Kidney epithelial cell (primary cell): Measurements from ENCODE around the gene AGAP3. TPM values are rescaled to one million over a fixed set of nuclear protein-coding genes. Genes with fewer than 3 reads are reported as not detected.
A peak's percentile ranks its signal among the peaks of the same experiment; 100 is the strongest.

Experiments used
- DNase-seq: peaks from one replicate; pipeline ENCODE4 v3.0.0-alpha.2; 2010; ENCODE audit warnings: low read depth
- H3K27me3 ChIP-seq: 2 replicates; pipeline ENCODE4 v1.6.0; 2011; ENCODE audit warnings: low read length; ENCODE audit not compliant: control insufficient read depth, insufficient read depth
- H3K36me3 ChIP-seq: 2 replicates; pipeline ENCODE4 v1.5.1; 2011; ENCODE audit warnings: low read length; ENCODE audit not compliant: control insufficient read depth, insufficient read depth
- H3K4me3 ChIP-seq: 2 replicates; pipeline ENCODE4 v1.5.1; 2011; ENCODE audit warnings: low read depth, mild to moderate bottlenecking, control low read depth, low read length
- CTCF ChIP-seq: IDR thresholded peaks from 2 replicates; pipeline ENCODE4 v1.5.1; 2011; ENCODE audit warnings: mild to moderate bottlenecking, moderate library complexity, low read length, control low read depth, inconsistent platforms; ENCODE audit not compliant: insufficient read depth, poor library complexity, severe bottlenecking
- total RNA-seq: library from RNA; depleted of rRNA; stranded (reverse); fragments of >200 nt; gene quantifications from 2 replicates; pipeline ENCODE4 v1.2.3, GENCODE V29; 2015

The AGAP3 gene
- total RNA-seq, 1 donor from 2014 or later = 77.4 TPM

DNA sequence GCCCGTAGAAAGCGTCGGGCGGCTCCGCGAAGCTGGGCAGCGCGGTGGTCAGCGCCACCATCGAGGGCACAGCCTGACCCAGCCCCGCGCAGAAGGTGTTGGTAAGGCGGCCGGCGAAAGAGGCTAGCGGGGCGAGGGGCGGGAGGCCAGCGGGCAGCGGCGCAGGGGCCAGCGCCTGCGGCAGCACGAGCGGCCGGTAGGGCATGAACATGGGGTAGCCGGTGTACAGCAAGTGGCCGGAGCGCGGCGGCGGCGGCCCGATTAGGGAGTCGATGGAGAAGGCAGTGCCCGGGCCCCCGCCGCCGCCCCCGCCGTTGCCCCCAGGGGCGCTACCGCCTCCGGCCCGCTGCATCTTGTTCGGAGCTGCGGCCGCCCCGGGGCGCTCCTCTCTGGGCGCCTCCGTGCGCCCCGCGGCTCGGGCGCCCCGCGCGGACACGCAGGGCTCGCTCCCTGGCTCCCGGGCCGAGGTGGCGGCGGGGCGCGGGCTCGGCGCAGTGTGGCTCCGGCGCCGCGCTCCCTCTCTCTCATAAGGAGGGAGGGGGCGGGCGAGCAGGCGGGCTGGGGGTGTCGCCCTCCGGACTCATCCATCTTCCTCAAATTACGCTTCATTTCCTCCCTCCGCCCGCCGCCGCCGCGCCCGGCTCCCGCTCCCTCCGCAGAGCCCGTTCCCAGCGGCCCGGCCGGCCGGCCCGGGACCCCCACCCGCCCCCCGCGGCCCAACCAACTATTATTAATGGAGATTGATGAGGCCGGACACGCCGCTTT, 81.1 kb downstream of the AGAP3 start, which contains the start of gene GBX1:
Gene GBX1, minus strand, starts transcription at position 498 of the 765 bp plus-strand sequence. Its CDS starts 146 bp downstream, at position 352.
- TF ChIP-seq CTCF = no peak
- no peak for DNase-seq
- Histone ChIP-seq H3K36me3 (no peaks in the 10 kb centered on the region), H3K27me3 (peaks cover 57% of the 10 kb centered on the region), H3K4me3 (peak within 1 kb of the TSS; percentile 16)

DNA sequence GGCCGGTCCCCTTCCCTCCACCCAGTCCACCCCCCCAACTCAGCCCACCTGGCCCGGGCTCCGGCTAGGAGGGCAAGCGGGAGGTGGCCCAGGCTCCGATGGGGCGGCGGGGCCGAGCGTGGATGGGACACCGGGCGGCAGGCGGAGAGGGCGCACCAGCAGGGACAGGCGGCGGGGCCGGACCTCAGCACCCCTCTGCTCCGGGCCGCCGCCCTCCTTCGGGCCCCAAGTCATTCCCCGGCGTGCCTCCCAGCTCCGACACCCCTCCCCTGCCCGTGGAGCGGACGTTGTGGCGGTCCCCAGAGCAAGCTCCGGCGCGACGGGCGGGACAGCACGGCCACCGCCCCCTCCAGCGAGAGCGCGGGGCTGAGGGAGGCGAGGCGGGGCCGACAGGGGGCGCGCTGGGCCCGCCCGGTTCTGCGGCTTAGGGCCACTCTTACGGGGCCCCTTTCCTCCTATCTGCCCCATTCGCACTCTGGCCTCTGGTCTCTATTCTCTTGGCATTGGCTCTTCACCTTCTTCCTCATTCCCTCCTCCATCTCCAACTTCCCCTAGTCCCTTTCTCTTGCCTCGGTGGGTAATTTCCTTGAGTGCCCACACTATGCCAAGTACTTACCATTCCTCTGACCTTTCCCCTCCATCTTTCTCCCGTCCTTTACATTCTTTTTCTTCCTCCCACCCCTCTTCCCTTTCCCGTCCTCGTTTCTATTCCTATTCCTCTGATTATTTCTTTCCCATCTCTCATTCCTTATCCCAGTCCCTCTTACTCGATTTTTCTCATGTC, 81.9 kb downstream of the AGAP3 start:
- Histone ChIP-seq H3K4me3 (peak overlapping the region; percentile 16), H3K27me3 (peaks cover 61% of the 10 kb centered on the region), H3K36me3 (no peaks in the 10 kb centered on the region)
- DNase-seq = no peak
- TF ChIP-seq CTCF = peak; percentile 56

- DNase-seq = no peak
- no peak overlapping the region for H3K4me3 ChIP-seq
- no peaks in the 10 kb centered on the region for H3K36me3 ChIP-seq
- peaks cover 66% of the 10 kb centered on the region for H3K27me3 ChIP-seq
- TF ChIP-seq CTCF = no peak
Observed at GRCh38 chr7:151168787-151169162, 82.5 kb downstream of the AGAP3 start.

DNA sequence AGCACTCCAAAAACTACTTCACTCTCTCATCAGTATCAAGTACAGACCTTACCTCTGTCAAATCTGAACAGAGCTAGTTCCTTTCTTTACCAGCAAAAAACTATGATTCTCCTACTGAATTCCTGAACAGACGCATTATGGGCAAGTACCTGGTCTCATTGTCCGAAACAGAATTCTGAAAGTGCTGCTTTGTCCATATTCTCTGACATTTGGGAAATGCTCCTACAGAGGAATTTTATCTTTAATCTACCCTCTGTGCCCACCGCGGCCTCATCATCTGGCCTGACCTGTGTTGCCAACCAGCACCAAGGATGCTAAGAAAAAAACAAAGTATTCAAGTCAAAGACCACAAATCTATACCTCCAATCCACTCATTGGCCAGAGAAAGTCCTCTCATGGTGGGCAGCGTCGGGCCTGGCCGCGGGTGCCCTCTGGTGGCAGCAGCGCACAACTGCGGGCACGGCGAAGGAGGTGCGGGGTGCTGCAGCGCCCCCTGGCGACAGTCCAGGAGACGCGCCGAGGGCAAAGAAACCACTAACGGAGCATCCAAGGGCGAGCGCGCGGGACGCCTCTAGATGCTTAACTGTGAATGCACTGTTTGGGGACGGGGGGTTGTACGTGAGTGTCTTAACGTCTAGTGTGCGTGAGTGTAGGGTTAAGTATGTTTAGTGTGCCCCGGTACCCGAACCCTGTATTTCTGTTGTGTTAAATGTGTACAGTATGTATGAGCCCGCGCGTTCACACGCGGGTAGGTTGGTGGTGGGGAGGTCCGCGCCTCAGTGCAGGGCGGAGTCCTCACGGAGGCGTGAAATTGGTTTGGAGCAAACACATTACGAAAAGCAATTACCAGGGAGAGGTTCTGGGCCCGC, 86.2 kb downstream of the AGAP3 start:
- TF ChIP-seq CTCF = peak; percentile 100
- peaks cover 74% of the 10 kb centered on the region for H3K27me3 ChIP-seq
- H3K4me3 ChIP-seq = no peak overlapping the region
- no peaks in the 10 kb centered on the region for H3K36me3 ChIP-seq
- no peak for DNase-seq

GRCh38 chr7:151173386-151174245, 87.3 kb downstream of the AGAP3 start:
- no peak overlapping the region for H3K4me3 ChIP-seq
- TF ChIP-seq CTCF = no peak
- H3K27me3 ChIP-seq = peaks cover 70% of the 10 kb centered on the region
- DNase-seq = no peak
- H3K36me3 ChIP-seq = no peaks in the 10 kb centered on the region
